ENCODE measurements around the gene ANKRD9.

Gene ANKRD9

GRCh38 chr14:102454711-102455110 is 54.9 kb downstream of the ANKRD9 start:
- Histone ChIP-seq H3K27ac (no peak overlapping the region), H3K4me3 (ENCODE audit: low read depth, low read length) (no peak overlapping the region), H3K27me3 (ENCODE audit: insufficient read depth, low read depth, severe bottlenecking) (no peaks in the 10 kb centered on the region), H3K9me3 (ENCODE audit: severe bottlenecking) (no peaks in the 10 kb centered on the region), H3K36me3 (peaks cover 4% of the 10 kb centered on the region; the same call in 1 of the 2 replicates)
- DNase-seq: no peak
- TF ChIP-seq CTCF (IDR thresholded peaks at IDR 0.05; ENCODE audit: low read depth, low read length): no peak

GRCh38 chr14:102452302-102452701 is 57.3 kb downstream of the ANKRD9 start:
- TF ChIP-seq CTCF (IDR thresholded peaks at IDR 0.05; ENCODE audit: low read depth, low read length): no peak

More at GRCh38 chr14:102452302-102452701, 57.3 kb downstream of the ANKRD9 start:
- H3K27me3 ChIP-seq (ENCODE audit: insufficient read depth, low read depth, severe bottlenecking): no peaks in the 10 kb centered on the region
- no peak overlapping the region for H3K4me3 ChIP-seq (ENCODE audit: low read depth, low read length)
- no peak overlapping the region for H3K27ac ChIP-seq
- no peaks in the 10 kb centered on the region for H3K9me3 ChIP-seq (ENCODE audit: severe bottlenecking)
- no peak for DNase-seq
- H3K36me3 ChIP-seq: peaks cover 4% of the 10 kb centered on the region; the same call in 1 of the 2 replicates

All from WERI-Rb-1 (cell line).